ENCODE measurements around the gene DPYSL3.

DNA sequence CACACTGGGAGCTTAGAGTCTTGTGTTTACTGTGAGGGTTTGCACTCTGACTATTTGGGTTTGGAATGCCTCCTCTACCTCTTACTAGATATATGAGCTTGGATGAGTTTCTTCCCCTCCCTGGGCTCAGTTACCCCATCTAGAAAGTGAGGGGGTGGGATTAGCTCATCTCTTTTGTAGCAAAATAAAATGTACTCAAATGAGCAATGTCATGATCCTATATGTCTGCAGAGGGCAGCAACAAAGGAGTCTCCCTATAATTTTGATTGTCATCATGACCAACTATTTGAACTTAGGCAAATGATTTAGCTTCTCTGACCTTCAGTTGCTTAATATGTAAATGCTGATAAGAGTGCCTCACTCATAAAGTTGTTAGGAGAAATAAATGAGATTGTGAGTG lies 109.0 kb downstream of the DPYSL3 start:
- no peak for TF ChIP-seq GATA2 (IDR thresholded peaks at IDR 0.05; ENCODE audit: low read depth, low read length)
- no peak for TF ChIP-seq GATA3 (IDR thresholded peaks at IDR 0.05; ENCODE audit: low read depth, low read length)
